ENCODE results near the gene MIS18BP1. TPM values are rescaled to one million over a fixed set of nuclear protein-coding genes. Genes with fewer than 3 reads are reported as not detected.
A peak's percentile ranks its signal among the peaks of the same experiment; 100 is the strongest.
"Not testable (repeated sequence)": the region's sequence is repeated elsewhere in the genome, so short reads cannot be mapped to it uniquely, and the experiment has no call there.

The MIS18BP1 gene
- total RNA-seq (ENCODE audit: unreplicated experiment) = 51.3 TPM
- long read RNA-seq, full-length matches to known transcripts = 2 of 18 reads
- long read RNA-seq, partial matches to known transcripts = 14 of 18 reads
- long read RNA-seq, other reads (novel, unspliced or antisense) = 2 of 18 reads

DNA sequence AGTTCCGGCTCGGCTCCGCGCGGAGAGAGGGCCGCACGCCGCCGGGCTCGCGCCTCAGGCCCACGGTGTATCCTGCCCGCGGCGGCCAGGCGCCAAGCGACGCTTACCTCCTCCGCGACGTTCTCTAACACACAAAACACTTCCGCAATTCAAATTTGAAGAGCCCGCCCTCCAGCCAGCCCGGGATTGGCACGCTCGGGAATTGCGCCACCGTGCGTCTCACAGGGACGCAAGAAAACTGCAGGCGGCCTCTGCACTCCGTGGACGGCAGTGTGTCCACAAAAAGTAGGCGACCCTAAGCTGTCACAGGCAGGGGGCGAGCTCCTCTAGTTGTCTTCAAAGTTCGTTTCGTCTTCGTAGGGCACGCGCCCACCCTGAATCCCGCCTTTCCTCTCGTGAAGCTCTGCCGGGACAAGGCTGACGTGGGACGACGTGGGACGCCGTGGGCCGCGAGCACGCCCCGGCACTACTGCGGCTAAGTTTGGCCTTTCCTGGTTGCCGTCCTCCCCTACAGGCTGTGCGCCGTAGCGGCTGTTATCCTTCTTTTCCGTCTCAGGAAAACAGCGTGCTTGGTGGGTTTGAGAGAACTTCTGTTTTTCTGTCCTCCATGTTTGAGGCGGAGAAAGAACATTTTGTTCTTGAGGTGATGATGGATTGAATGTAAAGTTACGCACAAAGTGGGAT lies at the start of gene MIS18BP1:
MIS18BP1 (minus strand) TSS at position 133 of the 684 bp plus-strand sequence. CDS start 5,916 bp downstream, outside the sequence.
- Mint-ChIP-seq H3K9me3 (ENCODE audit: unreplicated experiment) (no peaks in the 10 kb centered on the region), H3K27ac (ENCODE audit: unreplicated experiment) (peak within 1 kb of the TSS; percentile 97), H3K27me3 (ENCODE audit: unreplicated experiment) (peaks cover 6% of the 10 kb centered on the region), H3K36me3 (ENCODE audit: low read depth, unreplicated experiment) (peaks cover 5% of the 10 kb centered on the region), H3K4me3 (ENCODE audit: unreplicated experiment) (peak within 1 kb of the TSS; percentile 95), H3K4me1 (ENCODE audit: unreplicated experiment) (peaks cover 12% of the 10 kb centered on the region)
- peak; percentile 96 for DNase-seq (ENCODE audit: low spot score)
- TF ChIP-seq CTCF (IDR thresholded peaks at IDR 0.05; ENCODE audit: unreplicated experiment) = peak; percentile 67

DNA sequence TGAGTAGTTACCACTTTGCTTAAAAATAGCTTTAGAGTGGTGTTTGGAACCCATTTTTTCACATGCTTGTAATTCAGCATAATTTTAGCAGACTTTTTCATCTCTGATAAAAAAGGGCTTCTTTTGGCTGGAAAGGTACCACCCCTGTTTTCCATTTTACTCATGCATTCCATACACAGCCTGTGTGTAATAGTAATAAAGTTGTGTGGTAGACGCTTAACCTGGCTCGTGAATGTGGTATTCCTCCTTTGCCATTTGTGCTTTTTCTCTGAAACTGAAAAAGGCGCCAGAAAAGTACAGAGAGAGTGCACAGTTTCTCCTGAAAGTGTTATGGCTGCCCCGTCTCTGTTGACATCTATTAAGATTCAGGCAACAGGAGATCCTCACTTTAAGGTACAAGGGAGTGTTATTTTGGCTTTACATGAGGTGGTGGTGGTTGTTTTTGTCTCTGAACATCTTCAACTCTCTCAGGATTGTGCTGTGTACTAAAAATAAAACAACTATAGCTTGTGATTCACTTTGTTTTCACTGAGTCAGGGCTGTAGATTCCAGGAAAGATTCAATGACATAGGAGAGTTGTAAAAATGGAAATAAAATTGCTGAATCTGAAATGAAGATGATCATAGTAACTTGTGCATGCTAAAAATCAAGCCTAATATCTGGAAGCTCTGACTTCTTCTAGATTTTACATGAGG lies 45.6 kb upstream of the MIS18BP1 start:
- Mint-ChIP-seq H3K27ac (ENCODE audit: unreplicated experiment) (no peak overlapping the region), H3K4me1 (ENCODE audit: unreplicated experiment) (peaks cover 7% of the 10 kb centered on the region), H3K4me3 (ENCODE audit: unreplicated experiment) (no peak overlapping the region), H3K36me3 (ENCODE audit: low read depth, unreplicated experiment) (no peaks in the 10 kb centered on the region), H3K9me3 (ENCODE audit: unreplicated experiment) (no peaks in the 10 kb centered on the region), H3K27me3 (ENCODE audit: unreplicated experiment) (no peaks in the 10 kb centered on the region)
- TF ChIP-seq CTCF (IDR thresholded peaks at IDR 0.05; ENCODE audit: unreplicated experiment) = no peak
- no peak for DNase-seq (ENCODE audit: low spot score)

DNA sequence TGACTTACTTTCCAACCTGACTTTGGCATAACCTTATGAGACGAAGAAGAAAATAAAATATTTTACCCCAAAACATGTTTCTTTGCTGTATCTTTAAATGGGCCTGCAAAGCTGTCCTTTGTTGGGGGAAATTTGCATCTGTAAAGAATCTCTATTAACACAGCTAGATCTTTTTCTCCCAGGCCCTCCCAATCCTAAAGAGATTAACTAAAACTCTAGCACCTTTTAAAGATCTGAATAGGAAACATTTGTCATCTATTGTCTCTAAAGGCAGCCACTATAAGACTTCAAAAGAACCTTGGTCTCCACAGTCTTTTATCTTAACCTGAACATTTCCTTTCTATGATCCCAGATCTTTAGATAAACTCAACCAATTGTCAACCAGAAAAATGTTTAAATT lies 41.8 kb upstream of the MIS18BP1 start:
- not testable (repeated sequence) for H3K9me3 Mint-ChIP-seq (ENCODE audit: unreplicated experiment); DNase-seq (ENCODE audit: low spot score); H3K4me3 Mint-ChIP-seq (ENCODE audit: unreplicated experiment); H3K27ac Mint-ChIP-seq (ENCODE audit: unreplicated experiment); H3K27me3 Mint-ChIP-seq (ENCODE audit: unreplicated experiment); H3K36me3 Mint-ChIP-seq (ENCODE audit: low read depth, unreplicated experiment)
- peaks cover 12% of the 10 kb centered on the region for H3K4me1 Mint-ChIP-seq (ENCODE audit: unreplicated experiment)

- H3K27me3 Mint-ChIP-seq (ENCODE audit: unreplicated experiment) = peaks cover 3% of the 10 kb centered on the region
- TF ChIP-seq CTCF (IDR thresholded peaks at IDR 0.05; ENCODE audit: unreplicated experiment) = no peak
- H3K9me3 Mint-ChIP-seq (ENCODE audit: unreplicated experiment) = no peaks in the 10 kb centered on the region
- no peak for DNase-seq (ENCODE audit: low spot score)
- H3K36me3 Mint-ChIP-seq (ENCODE audit: low read depth, unreplicated experiment) = no peaks in the 10 kb centered on the region
- no peak overlapping the region for H3K27ac Mint-ChIP-seq (ENCODE audit: unreplicated experiment)
- peaks cover 12% of the 10 kb centered on the region for H3K4me1 Mint-ChIP-seq (ENCODE audit: unreplicated experiment)
- H3K4me3 Mint-ChIP-seq (ENCODE audit: unreplicated experiment) = no peak overlapping the region
These were observed 37.5 kb upstream of the MIS18BP1 start for GRCh38 chr14:45290547-45290946.

- no peak for DNase-seq (ENCODE audit: low spot score)
- no peaks in the 10 kb centered on the region for H3K9me3 Mint-ChIP-seq (ENCODE audit: unreplicated experiment)
- no peak for TF ChIP-seq CTCF (IDR thresholded peaks at IDR 0.05; ENCODE audit: unreplicated experiment)
These were observed 34.6 kb upstream of the MIS18BP1 start for GRCh38 chr14:45287610-45288009.

More at GRCh38 chr14:45287610-45288009, 34.6 kb upstream of the MIS18BP1 start:
- Mint-ChIP-seq H3K4me1 (ENCODE audit: unreplicated experiment) (no peaks in the 10 kb centered on the region), H3K27ac (ENCODE audit: unreplicated experiment) (no peak overlapping the region), H3K27me3 (ENCODE audit: unreplicated experiment) (peaks cover 3% of the 10 kb centered on the region), H3K36me3 (ENCODE audit: low read depth, unreplicated experiment) (no peaks in the 10 kb centered on the region), H3K4me3 (ENCODE audit: unreplicated experiment) (no peak overlapping the region)
